Measurements from ENCODE around the gene LAMA3. TPM values are rescaled to one million over a fixed set of nuclear protein-coding genes. Genes with fewer than 3 reads are reported as not detected.

The LAMA3 gene
- total RNA-seq, 2 donors from 2014 or later, result 0.58 to 1.3 TPM

DNA sequence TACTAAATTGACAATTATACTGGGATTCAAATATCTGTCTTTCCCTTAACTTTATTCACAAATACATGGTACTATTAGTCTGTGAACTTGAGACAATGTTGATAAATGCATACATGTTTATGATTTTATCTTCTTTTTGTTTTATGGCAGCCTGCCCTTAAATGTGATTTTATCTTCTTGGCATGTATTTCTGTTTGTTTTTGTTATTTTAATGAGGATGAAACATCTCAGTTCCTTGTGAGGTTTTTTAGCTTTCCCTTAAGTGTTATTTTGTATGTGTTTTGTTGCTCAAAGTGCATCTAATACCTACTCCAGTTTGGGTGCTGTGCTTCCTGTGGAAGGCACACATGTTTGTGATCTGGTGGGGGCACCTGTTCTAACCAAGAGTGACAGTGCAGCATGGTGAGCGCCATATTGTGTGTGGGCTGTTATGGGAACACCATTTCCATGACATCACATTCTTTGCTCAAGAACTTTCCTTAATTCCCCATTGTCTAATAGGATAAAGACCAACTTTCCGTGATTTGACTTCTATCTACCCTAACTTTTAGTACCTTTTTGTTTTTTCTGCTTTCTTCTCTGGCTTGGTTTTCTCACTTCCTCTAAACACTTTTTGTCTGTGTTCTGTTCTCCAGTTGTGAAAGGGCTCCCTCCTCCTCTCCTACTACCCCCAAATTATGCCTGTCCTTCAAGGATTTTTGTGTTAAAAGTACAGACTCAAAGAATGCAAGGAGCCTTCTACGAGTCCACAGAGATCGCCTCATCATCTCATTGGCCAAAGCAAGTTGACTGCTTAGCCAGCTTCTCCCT, 163.2 kb downstream of the LAMA3 start:
- H3K36me3 ChIP-seq (ENCODE audit: control insufficient read depth, insufficient read depth, low read length), result no peaks in the 10 kb centered on the region
- Mint-ChIP-seq H3K9me3 (peaks cover 2% of the 10 kb centered on the region), H3K36me3 (ENCODE audit: low read depth) (no peaks in the 10 kb centered on the region), H3K4me3 (no peak overlapping the region), H3K27ac (no peak overlapping the region), H3K27me3 (ENCODE audit: insufficient read depth) (no peaks in the 10 kb centered on the region), H3K4me1 (peaks cover 15% of the 10 kb centered on the region)
- H3K27ac ChIP-seq (ENCODE audit: low read depth, low read length), result no peak overlapping the region
- no peak for DNase-seq
- WGBS, 2 experiments (ENCODE audit: insufficient coverage in 1 of 2, insufficient read length in 1 of 2), result 93 to 100% methylated on average over 3 to 4 of the region's 4 CpGs
- H3K4me3 ChIP-seq (ENCODE audit: low read length), result no peak overlapping the region
- TF ChIP-seq, protein P1, sequence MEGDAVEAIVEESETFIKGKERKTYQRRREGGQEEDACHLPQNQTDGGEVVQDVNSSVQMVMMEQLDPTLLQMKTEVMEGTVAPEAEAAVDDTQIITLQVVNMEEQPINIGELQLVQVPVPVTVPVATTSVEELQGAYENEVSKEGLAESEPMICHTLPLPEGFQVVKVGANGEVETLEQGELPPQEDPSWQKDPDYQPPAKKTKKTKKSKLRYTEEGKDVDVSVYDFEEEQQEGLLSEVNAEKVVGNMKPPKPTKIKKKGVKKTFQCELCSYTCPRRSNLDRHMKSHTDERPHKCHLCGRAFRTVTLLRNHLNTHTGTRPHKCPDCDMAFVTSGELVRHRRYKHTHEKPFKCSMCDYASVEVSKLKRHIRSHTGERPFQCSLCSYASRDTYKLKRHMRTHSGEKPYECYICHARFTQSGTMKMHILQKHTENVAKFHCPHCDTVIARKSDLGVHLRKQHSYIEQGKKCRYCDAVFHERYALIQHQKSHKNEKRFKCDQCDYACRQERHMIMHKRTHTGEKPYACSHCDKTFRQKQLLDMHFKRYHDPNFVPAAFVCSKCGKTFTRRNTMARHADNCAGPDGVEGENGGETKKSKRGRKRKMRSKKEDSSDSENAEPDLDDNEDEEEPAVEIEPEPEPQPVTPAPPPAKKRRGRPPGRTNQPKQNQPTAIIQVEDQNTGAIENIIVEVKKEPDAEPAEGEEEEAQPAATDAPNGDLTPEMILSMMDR (conservative IDR thresholded peaks at IDR 0.05), result no peak
- no peaks in the 10 kb centered on the region for H3K9me3 ChIP-seq (ENCODE audit: control insufficient read depth, low read length)
- no peaks in the 10 kb centered on the region for H3K4me1 ChIP-seq (ENCODE audit: control insufficient read depth, insufficient read depth, low read length)
- H3K9ac ChIP-seq (ENCODE audit: extremely low read depth, low read length, poor library complexity, severe bottlenecking), result no peak overlapping the region
- no peaks in the 10 kb centered on the region for H3K27me3 ChIP-seq (ENCODE audit: control insufficient read depth, insufficient read depth, low read length, poor library complexity, severe bottlenecking)

DNA sequence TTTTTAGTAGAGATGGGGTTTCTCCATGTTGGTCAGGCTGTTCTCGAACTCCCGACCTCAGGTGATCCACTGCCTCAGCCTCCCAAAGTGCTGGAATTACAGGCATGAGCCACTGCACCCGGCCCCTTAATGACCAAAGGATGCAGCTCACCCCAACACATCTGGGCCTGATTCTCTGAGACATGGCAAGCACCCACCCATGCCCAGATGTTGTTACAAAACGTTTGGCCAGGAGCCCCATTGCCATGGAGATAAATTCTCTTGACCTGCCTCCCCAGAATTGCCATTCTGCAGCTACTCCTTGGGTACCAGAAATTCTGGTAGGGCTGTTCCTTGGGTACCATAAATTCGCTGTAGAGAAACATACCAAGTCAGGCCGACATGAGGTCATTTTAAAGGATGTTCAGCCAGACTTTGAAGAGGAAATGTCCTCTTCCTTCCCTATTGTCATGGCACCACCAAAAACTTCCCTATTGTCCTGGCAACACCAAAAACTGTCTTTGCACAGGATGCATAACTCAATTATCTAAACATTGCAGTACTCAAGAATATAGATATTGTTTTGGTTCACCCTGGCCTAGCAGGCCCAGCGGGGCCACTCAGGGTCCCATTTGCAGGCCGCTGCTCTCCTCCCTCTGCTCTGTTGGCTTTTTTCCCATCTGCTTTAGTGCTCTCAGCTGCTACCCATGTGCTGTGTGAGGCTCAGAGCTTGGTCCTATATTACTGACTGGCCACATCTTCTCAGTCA, 164.4 kb downstream of the LAMA3 start:
- Histone ChIP-seq H3K27me3 (ENCODE audit: control insufficient read depth, insufficient read depth, low read length, poor library complexity, severe bottlenecking) (no peaks in the 10 kb centered on the region), H3K27ac (ENCODE audit: low read depth, low read length) (no peak overlapping the region), H3K9ac (ENCODE audit: extremely low read depth, low read length, poor library complexity, severe bottlenecking) (no peak overlapping the region), H3K36me3 (ENCODE audit: control insufficient read depth, insufficient read depth, low read length) (no peaks in the 10 kb centered on the region), H3K4me3 (ENCODE audit: low read length) (no peak overlapping the region), H3K9me3 (ENCODE audit: control insufficient read depth, low read length) (no peaks in the 10 kb centered on the region), H3K4me1 (ENCODE audit: control insufficient read depth, insufficient read depth, low read length) (no peaks in the 10 kb centered on the region)
- WGBS, 2 experiments (ENCODE audit: insufficient coverage in 1 of 2, insufficient read length in 1 of 2), result 92 to 95% methylated on average over 6 to 8 of the region's 8 CpGs
- H3K27ac Mint-ChIP-seq, result no peak overlapping the region
- DNase-seq, result no peak
- peaks cover 15% of the 10 kb centered on the region for H3K4me1 Mint-ChIP-seq
- H3K36me3 Mint-ChIP-seq (ENCODE audit: low read depth), result no peaks in the 10 kb centered on the region
- H3K27me3 Mint-ChIP-seq (ENCODE audit: insufficient read depth), result no peaks in the 10 kb centered on the region
- TF ChIP-seq, protein P1 (conservative IDR thresholded peaks at IDR 0.05), result no peak
- no peak overlapping the region for H3K4me3 Mint-ChIP-seq
- peaks cover 2% of the 10 kb centered on the region for H3K9me3 Mint-ChIP-seq

DNA sequence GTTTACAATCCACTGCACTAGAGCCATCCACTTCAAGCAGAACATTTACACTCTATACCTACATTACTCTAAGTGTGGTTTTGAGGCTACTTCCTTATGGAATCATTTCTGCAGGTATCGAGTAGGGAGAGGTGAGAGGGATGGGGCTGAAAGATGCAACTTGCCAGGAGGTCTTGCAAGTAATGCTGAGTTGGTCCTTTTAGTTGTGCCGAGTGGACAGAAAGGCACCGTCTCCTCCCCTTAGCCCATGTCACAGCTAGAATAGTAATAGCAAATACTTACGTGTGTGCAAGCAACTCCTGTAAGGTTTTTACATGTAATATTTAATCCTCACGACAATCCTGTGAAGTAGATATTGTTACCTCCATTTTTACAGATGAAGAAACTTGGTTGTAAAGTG, 166.5 kb downstream of the LAMA3 start:
- Mint-ChIP-seq H3K27ac (no peak overlapping the region), H3K4me1 (peaks cover 17% of the 10 kb centered on the region), H3K9me3 (peaks cover 2% of the 10 kb centered on the region), H3K36me3 (ENCODE audit: low read depth) (no peaks in the 10 kb centered on the region), H3K27me3 (ENCODE audit: insufficient read depth) (no peaks in the 10 kb centered on the region), H3K4me3 (no peak overlapping the region)
- 94 to 96% methylated on average over 4 to 5 of the region's 5 CpGs for WGBS, 2 experiments (ENCODE audit: insufficient coverage in 1 of 2, insufficient read length in 1 of 2)
- H3K9me3 ChIP-seq (ENCODE audit: control insufficient read depth, low read length), result no peaks in the 10 kb centered on the region
- H3K27me3 ChIP-seq (ENCODE audit: control insufficient read depth, insufficient read depth, low read length, poor library complexity, severe bottlenecking), result no peaks in the 10 kb centered on the region
- no peak overlapping the region for H3K27ac ChIP-seq (ENCODE audit: low read depth, low read length)
- TF ChIP-seq, protein P1 (conservative IDR thresholded peaks at IDR 0.05), result no peak
- no peak overlapping the region for H3K4me3 ChIP-seq (ENCODE audit: low read length)
- H3K4me1 ChIP-seq (ENCODE audit: control insufficient read depth, insufficient read depth, low read length), result no peaks in the 10 kb centered on the region
- no peak overlapping the region for H3K9ac ChIP-seq (ENCODE audit: extremely low read depth, low read length, poor library complexity, severe bottlenecking)
- DNase-seq, result no peak
- H3K36me3 ChIP-seq (ENCODE audit: control insufficient read depth, insufficient read depth, low read length), result no peaks in the 10 kb centered on the region

Data from endodermal cell (in vitro differentiated cells).